Breast epithelium (tissue), 4 donors: ENCODE measurements around the gene KAT2B. TPM values are rescaled to one million over a fixed set of nuclear protein-coding genes. Genes with fewer than 3 reads are reported as not detected.

Experiments
- DNase-seq, 2 donors: peaks; one replicate each; pipeline ENCODE4 v3.0.0-alpha.2; 2019; ENCODE audit warnings: low spot score in 2 of 2
- H3K27ac ChIP-seq, 2 donors: fragments of 200-600 bp; sonication (generic) in 1 of 2; one replicate each; pipeline ENCODE4 v1.5.1; 2016 to 2019; ENCODE audit warnings: mild to moderate bottlenecking in 1 of 2
- H3K27me3 ChIP-seq, 2 donors: fragments of 200-600 bp; sonication (generic) in 1 of 2; one replicate each; pipeline versions ENCODE4 v1.5.1 to v1.6.0; 2017 to 2019; ENCODE audit warnings: control low read depth in 1 of 2, mild to moderate bottlenecking in 1 of 2
- H3K36me3 ChIP-seq: fragments of 200-600 bp; one replicate; pipeline ENCODE4 v1.5.1; 2019
- H3K4me1 ChIP-seq, 2 donors: fragments of 200-600 bp; sonication (generic); one replicate each; pipeline ENCODE4 v1.5.1; 2016 to 2019; ENCODE audit warnings: control low read depth in 1 of 2
- H3K4me3 ChIP-seq, 3 donors: fragments of 200-600 bp; sonication (generic); 1 replicate in 2 of 3; 2 replicates in 1 of 3; pipeline ENCODE4 v1.5.1; 2016 to 2019; ENCODE audit warnings: mild to moderate bottlenecking in 3 of 3, moderate library complexity in 2 of 3
- H3K9me3 ChIP-seq, 2 donors: fragments of 200-600 bp; sonication (generic) in 1 of 2; one replicate each; pipeline ENCODE4 v1.5.1; 2016 to 2019; ENCODE audit warnings: control low read depth in 1 of 2
- POLR2A ChIP-seq: fragments of 450-650 bp; IDR thresholded peaks from one replicate; pipeline ENCODE4 v1.6.1; 2016; ENCODE audit warnings: antibody characterized with exemption, mild to moderate bottlenecking, moderate library complexity
- POLR2AphosphoS5 ChIP-seq, 3 donors: sonication (generic); formaldehyde crosslinking; IDR thresholded peaks; one replicate each; pipeline ENCODE4 v1.6.1; 2017; ENCODE audit warnings: antibody characterized with exemption in 3 of 3
- intact Hi-C: fragments of 100-400 bp; cut with DNase I; formaldehyde crosslinking; loops from one replicate; pipeline ENCODE4 v1.15.1; 2023; ENCODE audit warnings: low total_unique reads
- total RNA-seq, 3 donors: library from RNA; depleted of rRNA; stranded (reverse); fragments of >200 nt; gene quantifications; one replicate each; pipeline ENCODE4 v1.1.0, GENCODE V29; 2016
- TF ChIP-seq, protein P1 (sequence below), 3 donors: fragments of 450-650 bp; IDR thresholded peaks; one replicate each; pipeline ENCODE4 v1.5.1; 2016 to 2017; ENCODE audit warnings: antibody characterized with exemption in 3 of 3, mild to moderate bottlenecking in 3 of 3, moderate library complexity in 3 of 3

KAT2B gene
- total RNA-seq, 3 donors from 2014 or later: 22.6 to 34.7 (median 34.0) TPM

DNA sequence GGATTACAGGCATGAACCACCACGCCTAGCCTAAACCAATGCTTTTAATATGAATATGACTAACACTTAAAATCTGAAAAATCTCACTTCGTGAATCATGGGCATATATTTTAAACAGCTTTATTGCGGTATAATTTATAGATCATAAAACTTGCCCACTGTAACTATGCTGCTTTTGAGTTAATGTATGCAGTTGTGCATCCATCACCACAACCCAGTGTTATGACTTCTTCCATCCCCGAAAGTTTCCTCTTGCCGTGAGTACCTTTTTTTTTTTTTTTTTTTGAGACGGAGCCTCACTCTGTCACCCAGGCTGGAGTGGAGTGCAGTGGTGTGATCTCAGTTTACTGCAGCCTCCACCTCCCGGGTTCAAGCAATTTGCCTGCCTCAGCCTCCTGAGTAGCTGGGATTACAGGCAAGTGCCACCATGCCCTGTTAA, 7.1 kb downstream of the KAT2B start:
- H3K27me3 ChIP-seq: no peaks in the 10 kb centered on the region
- H3K36me3 ChIP-seq: no peaks in the 10 kb centered on the region
- peak overlapping the region in 1 of 2 donors; percentile 62 for H3K27ac ChIP-seq
- no peak overlapping the region for H3K4me3 ChIP-seq
- TF ChIP-seq, protein P1, sequence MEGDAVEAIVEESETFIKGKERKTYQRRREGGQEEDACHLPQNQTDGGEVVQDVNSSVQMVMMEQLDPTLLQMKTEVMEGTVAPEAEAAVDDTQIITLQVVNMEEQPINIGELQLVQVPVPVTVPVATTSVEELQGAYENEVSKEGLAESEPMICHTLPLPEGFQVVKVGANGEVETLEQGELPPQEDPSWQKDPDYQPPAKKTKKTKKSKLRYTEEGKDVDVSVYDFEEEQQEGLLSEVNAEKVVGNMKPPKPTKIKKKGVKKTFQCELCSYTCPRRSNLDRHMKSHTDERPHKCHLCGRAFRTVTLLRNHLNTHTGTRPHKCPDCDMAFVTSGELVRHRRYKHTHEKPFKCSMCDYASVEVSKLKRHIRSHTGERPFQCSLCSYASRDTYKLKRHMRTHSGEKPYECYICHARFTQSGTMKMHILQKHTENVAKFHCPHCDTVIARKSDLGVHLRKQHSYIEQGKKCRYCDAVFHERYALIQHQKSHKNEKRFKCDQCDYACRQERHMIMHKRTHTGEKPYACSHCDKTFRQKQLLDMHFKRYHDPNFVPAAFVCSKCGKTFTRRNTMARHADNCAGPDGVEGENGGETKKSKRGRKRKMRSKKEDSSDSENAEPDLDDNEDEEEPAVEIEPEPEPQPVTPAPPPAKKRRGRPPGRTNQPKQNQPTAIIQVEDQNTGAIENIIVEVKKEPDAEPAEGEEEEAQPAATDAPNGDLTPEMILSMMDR (IDR thresholded peaks at IDR 0.05): no peak
- TF ChIP-seq POLR2AphosphoS5 (IDR thresholded peaks at IDR 0.05) (no peak), POLR2A (no peak)
- H3K4me1 ChIP-seq: no peaks in the 10 kb centered on the region
- no peak for DNase-seq
- intact Hi-C loops: no loop called here
- H3K9me3 ChIP-seq: no peaks in the 10 kb centered on the region

DNA sequence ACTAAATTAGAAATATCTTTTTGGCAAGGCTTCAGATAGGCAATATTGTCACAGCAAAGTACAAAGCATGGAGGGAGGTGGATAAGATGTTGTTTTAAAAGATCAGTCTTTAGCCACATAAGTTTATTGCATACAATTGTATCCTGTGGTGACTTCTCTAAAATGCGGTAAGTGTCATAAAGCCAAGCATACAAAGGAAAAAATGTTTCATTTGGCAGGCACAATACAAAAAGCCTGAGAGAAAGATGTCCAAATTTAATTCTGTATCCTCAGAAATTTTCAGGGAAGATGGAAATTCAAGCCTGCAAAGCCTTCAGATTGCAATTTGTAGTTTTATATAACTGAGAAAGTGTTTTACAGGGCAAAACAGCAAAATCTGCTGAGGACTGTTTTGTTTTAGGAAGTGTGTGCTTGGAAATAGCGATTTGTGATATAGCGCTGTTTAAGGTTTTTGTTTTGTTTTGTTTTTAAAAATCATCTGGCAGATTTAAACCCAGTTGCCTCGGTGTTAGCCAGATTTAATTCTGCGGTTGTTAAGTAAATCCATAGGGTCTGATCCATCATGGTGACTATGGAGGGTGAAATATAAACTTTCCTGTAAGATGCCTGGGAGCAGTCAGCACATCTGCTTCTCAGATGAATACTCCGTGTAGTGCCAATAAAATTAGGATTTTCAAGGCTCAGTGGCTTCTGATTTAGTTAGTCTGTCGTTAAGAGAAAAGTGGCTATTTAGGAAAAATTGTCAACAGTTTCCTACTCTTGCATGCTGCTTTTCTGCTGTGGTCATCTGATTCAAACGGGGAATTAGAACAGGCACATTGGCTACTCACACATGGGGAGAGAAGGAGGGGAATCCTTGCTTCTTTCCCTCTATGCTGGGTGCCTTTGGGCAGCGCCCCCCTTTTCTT, 8.0 kb downstream of the KAT2B start:
- H3K4me3 ChIP-seq: peak overlapping the region in 1 of 3 donors; percentile 36

GRCh38 chr3:20051123-20051806, 11.0 kb downstream of the KAT2B start:
- intact Hi-C loops: no loop called here
- H3K27ac ChIP-seq: no peak overlapping the region
- H3K9me3 ChIP-seq: no peaks in the 10 kb centered on the region
- no peak for DNase-seq
- peaks cover 10% of the 10 kb centered on the region in 2 donors for H3K4me1 ChIP-seq
- H3K4me3 ChIP-seq: no peak overlapping the region
- no peaks in the 10 kb centered on the region for H3K36me3 ChIP-seq
- H3K27me3 ChIP-seq: no peaks in the 10 kb centered on the region
- no peak for TF ChIP-seq POLR2AphosphoS5 (IDR thresholded peaks at IDR 0.05)
- no peak for TF ChIP-seq POLR2A
- TF ChIP-seq, protein P1 (IDR thresholded peaks at IDR 0.05): no peak

More for the DNA sequence above, 8.0 kb downstream of the KAT2B start:
- H3K27me3 ChIP-seq: no peaks in the 10 kb centered on the region
- no peaks in the 10 kb centered on the region for H3K36me3 ChIP-seq
- no peak for TF ChIP-seq POLR2AphosphoS5 (IDR thresholded peaks at IDR 0.05)
- H3K9me3 ChIP-seq: no peaks in the 10 kb centered on the region
- no peaks in the 10 kb centered on the region for H3K4me1 ChIP-seq
- no peak for DNase-seq
- intact Hi-C loops: no loop called here
- H3K27ac ChIP-seq: peak overlapping the region in 1 of 2 donors; percentile 62

- DNase-seq: no peak
- Histone ChIP-seq H3K27me3 (no peaks in the 10 kb centered on the region), H3K4me1 (peaks cover 12 to 21% of the 10 kb centered on the region in 2 donors), H3K9me3 (no peaks in the 10 kb centered on the region), H3K4me3 (no peak overlapping the region), H3K36me3 (no peaks in the 10 kb centered on the region), H3K27ac (no peak overlapping the region)
- TF ChIP-seq POLR2A (no peak), POLR2AphosphoS5 (IDR thresholded peaks at IDR 0.05) (no peak)
- TF ChIP-seq, protein P1 (IDR thresholded peaks at IDR 0.05): no peak
- intact Hi-C loops: no loop called here
Observed at GRCh38 chr3:20052851-20053250, 12.6 kb downstream of the KAT2B start.

GRCh38 chr3:20054549-20054987, 14.3 kb downstream of the KAT2B start:
- no peak overlapping the region for H3K4me3 ChIP-seq
- no peaks in the 10 kb centered on the region for H3K27me3 ChIP-seq
- intact Hi-C loops: no loop called here
- H3K4me1 ChIP-seq: peaks cover 12 to 21% of the 10 kb centered on the region in 2 donors
- H3K36me3 ChIP-seq: no peaks in the 10 kb centered on the region
- peak overlapping the region; percentile 71 to 72 for H3K27ac ChIP-seq
- DNase-seq: peak in 1 of 2 donors; percentile 80
- H3K9me3 ChIP-seq: no peaks in the 10 kb centered on the region
- no peak for TF ChIP-seq POLR2A
- TF ChIP-seq, protein P1 (IDR thresholded peaks at IDR 0.05): no peak
- peak; percentile 48 to 78 (median 74) for TF ChIP-seq POLR2AphosphoS5 (IDR thresholded peaks at IDR 0.05)
